HG03521 (cell line): ENCODE results near the gene PF4V1.

Experiments used
- ATAC-seq: cut with Tn5 transposase; IDR thresholded peaks from one replicate; pipeline ENCODE4 v1.9.1; 2021; ENCODE audit warnings: mild to moderate bottlenecking, moderate library complexity; ENCODE audit not compliant: unreplicated experiment

The PF4V1 gene

DNA sequence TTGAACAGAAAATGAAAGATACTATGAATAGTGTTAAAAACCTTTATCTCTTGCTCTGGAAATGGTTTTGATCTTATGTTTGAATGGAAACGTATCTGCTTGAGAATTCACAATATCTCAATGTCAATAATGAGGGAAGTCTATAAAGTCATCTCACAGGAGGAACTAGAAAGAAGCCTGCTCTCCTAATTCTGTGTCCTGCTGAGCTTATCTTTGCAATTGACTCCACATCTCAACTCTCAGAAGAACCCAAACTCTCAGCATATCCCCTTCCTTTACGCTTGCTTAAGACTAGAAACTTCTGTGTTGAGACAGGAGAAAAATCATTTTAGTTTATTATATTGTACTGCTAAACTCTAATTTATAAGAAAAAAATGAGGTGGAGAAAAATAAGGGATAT, 8.3 kb upstream of the PF4V1 start:
- ATAC-seq: no peak

DNA sequence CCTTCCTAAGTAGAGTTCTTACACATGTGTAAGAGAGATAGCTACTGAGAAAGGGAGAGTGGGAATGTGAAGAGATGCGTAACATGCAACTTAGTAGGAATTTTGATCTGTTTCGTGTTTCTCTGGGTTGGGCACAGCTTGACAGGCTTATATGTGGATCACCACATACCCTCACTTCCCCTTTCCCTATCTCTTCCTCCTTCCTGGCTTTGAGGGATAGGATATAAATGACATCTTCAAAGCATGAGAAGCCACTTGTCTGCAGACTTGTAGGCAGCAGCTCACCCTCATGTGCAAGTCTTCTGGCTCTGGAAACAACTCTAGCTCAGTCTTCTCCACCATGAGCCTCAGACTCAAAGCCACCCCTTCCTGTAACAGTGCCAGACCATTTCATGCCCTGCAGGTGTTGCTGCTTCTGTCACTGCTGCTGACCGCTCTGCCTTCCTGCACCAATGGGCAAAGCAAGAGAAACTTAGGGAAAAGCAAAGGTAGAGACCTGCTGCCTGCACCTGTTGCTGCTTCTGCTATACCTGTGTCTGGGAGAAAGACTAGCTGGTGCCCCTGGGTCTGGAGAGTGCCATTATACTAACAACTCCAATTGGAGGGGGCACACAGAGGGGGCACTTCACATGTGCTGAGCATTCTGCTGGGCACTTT, 5.4 kb upstream of the PF4V1 start:
- ATAC-seq: no peak

DNA sequence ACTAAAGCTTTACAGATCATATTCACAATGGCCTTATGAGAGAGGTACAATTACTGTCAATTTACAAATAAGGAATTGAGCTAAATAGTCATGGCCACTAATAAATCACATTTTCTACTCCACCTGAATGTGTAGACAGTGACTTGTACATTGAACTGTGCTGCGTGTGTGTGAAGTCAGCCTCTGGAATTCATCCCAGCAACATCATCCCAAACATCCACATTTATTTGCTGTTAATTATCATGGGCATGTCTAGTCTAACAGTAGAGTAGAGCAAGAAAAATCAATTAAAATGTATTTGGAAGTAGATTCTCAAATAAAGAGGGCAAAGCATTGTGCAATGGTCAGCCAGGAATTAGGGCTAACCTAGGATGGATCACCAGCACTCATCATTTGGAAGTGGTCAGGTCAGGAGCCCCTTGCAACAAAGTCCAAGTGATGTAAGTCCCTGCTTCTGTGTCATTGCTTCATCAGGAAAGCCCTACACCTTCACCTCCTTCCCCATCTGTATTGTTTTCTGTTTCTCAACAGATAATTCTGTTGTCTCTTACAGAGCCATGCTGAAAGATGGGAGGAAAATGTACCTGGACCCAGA, 4.8 kb upstream of the PF4V1 start:
- no peak for ATAC-seq

DNA sequence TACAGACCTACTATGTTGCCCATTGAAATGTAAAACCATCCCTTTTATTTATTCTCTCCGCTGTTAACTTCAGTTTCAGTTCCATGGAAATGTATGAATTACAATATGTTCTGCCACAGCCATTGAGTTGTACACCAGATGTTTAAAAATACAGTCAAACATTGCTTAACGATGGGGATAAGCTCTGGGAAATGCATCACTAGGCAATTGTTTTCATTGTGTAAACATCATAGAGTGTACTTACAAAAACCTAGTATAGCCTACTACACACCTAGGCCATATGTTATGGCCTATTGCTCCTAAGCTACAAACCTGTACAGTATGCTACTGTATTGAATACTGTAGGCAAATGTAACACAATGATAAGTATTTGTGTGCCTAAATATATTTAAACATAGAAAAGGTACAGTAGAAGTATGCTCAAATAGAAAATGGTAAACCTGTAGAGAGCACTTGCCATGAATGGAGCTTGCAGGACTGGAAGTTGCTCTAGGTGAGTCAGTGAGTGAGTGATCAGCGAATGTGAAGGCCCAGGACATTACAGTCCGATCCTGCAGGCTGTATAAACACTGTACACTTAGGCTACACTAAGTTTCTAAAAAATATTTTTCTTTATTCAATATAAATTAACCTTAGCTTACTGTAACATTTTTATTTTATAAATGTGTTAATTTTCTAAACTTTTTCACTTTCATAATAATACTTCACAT, 2.7 kb upstream of the PF4V1 start:
- ATAC-seq: no peak

DNA sequence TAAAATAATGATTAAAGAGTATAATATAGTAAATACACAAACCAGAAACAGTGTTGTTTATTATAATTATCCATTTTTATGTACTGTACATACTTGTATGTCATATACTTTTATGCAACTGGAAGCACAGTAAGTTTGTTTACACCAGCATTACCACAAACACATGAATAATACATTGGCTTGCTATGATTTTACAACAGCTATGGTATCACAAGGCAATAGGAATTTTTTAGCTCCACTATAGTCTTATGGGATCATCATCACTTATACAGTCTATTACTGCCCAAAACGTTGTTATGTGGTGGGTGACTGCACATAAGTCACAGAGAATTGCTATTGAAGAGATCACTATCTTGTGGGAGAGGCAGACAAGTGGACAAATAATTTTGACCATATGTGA, 1.8 kb upstream of the PF4V1 start:
- no peak for ATAC-seq

DNA sequence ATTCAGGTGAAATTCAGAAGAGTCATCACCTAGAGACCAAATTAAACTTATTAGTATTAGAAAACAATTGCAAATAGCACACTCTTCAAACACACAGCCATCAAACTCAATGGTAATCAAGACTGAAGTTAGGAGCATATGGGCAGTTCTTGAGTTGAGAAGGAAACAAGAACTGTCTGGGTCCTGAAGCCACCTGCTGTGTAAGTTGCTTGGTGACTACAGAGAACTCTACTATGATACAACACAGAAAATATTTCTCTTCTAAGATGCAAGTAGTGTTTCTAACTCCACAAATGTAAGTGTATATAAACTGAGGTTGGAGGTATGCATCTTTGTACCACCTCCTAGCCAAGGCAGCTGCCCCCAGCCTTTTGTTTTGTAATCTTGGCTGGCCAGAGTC, 325 bp upstream of the PF4V1 start:
- ATAC-seq: no peak

DNA sequence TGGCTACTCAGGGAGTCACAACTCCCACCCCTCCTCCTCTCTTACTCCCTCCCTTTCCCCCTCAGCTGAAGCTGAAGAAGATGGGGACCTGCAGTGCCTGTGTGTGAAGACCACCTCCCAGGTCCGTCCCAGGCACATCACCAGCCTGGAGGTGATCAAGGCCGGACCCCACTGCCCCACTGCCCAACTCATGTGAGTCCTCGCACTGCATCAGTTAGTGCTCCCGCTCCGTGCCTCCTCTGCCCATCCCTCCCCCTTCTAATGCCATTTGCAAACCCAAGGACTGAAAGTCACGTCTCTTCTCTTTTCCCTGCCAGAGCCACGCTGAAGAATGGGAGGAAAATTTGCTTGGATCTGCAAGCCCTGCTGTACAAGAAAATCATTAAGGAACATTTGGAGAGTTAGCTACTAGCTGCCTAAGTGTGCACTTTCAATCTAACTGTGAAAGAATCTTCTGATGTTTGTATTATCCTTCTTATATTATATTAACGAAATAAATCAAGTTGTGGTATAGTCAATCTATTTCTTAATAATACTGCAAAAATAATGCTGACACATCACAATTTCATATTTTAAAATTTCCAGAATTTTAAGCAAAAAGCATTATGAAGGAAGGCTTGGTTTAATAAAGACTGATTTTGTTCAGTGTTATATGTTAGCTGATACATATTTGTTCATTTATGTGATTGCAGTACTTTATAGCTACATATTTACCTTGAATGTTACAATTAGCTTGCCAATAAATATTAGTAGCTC, 800 bp downstream of the PF4V1 start:
- ATAC-seq: no peak

DNA sequence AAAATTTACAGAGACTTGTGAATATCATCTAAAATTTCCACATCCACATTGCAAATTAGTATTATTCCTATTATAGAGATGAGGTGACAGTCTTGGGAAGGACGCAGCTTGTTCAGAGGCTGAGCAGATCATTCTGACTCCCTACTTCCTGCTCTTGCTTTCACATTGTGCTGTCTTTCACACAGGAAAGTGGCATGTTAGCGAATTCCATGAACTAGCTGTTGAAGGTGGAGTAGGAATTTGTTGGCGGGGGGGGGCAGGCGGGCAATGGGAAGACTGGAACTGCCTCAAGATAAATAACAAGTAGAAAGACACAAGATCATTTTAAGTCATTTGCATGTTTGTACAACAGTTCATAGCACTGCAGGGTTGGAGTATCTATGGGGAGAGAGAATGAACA, 2.3 kb downstream of the PF4V1 start:
- no peak for ATAC-seq

DNA sequence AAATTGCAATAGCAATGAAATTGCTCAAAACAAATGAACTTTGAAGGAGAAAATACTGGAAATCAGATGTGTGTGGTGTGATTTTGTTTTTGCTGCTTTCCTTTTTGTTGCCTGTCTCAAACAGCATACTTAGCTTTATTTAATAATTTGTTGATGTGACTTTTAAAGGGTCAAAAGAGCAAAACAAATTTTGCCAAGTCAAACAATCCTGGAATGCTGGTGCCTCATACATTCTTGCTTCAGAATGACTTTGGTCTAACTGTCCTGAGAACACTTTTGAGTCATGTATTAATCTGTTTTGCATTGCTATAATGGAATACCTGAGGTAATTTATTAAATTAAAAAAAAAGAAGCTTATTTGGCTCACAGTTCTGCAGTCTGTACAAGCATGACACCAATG, 3.4 kb downstream of the PF4V1 start:
- ATAC-seq: no peak

DNA sequence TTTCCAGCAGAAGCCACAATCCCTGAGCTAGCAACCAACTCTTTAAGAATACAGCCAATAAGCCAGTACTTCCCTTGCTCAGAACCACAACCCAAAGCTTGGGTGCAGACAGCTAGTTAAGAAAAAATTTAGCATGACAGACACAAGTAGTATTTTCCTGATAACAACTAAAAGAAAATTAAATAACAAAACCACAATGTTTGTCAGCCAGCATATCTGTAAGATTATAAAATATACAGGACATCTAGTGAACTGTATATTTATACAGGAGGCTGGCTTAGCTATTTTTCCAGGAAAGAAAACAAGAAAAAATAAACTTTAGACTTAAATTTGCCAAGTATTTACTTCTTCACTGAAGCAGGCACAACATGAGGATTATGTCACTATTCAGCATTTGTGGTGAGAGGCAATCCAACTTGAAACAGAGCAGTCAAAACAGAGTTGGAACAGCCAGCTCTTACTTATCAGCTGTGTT, 6.6 kb downstream of the PF4V1 start:
- no peak for ATAC-seq

DNA sequence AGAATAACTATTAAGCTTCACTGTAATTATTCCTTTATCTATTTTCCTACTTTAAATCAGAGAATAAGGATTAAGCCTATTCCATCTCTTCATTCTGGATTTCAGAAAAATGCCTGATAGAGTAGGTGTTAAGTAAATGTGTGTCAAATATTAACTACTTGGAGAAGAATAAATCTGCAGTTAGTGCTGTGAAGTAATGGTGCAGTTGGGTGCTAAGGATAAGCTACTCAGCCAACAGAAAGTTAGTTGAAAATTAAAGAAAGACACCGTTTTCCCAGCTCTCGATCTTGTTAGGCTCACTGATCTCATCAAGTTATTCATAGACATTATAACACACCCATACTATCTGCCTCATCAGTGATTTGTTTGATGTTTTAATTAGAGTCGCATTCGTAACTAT, 7.1 kb downstream of the PF4V1 start:
- ATAC-seq: no peak

DNA sequence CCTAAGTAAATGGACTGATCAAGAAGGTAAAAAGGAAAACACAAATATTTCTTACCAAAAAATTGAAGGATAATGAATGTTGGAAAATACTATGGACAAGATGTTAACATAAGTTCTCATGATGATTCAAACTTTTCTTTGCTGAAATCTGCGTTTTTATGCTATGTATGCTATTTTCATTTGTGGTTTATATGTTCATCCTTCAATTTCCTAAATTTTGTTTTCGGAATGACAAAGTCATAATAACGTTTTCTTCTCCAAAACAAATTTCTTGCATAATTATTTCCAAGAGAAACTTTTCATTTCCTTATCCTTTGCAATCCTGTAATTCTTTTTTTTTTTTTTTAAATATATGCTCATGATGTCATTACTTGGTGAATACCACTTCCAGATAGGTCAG, 7.8 kb downstream of the PF4V1 start:
- ATAC-seq: no peak

DNA sequence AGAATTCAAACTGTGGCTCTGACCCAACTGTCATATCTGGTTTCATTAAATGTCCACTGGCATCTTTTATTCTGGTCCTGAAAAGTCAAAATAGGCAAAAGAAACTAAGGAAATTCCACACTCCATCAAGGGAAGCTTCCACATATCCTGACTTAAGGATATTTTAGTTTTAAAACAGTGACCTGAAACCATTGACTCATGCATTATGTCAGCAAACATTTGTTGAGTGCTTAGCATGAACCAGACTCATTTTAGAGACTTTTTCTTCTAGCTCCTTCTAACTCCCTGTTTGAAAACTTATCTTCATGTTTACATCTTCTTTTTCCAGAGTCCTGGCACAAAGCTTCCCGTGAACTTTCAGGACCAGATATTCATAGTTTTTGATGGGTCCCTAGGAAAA, 9.2 kb downstream of the PF4V1 start:
- no peak for ATAC-seq

DNA sequence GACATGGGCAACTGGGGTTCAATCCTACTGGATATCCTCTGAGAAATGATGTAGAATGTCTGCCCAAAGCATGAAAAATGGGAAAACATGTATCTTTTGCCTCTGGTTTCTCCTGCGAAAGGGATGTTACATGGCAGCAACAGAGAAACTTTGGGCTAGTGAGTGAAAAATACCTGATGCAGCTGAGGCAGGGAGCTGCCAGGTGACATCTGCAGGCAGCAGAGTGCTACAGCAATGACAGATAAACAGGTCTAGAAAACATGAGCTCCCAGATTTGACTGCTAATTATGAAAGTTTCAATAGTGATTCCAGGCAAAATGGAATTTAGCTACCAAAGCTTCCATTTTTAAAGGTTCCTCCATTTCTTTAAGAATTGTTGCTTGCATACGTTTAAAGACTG, 11.3 kb downstream of the PF4V1 start:
- ATAC-seq: no peak

DNA sequence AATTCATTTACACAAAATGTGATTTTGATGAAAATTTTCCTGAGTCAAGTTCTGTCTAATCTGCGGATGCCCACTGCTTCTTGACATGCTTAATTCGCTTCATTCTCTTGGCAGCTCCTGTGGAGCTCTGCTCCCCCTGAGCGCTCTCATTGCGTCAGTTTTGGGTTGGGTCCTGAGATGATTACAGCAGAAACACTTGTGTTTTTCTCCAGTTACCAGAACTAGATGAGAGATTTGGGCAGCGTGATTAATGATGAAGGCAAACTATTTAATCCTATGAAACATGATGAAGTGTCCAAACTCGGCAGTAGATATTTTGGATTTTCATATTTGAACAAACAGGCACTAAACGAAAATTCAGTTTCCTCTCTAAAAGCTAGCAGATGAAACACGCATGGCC, 11.9 kb downstream of the PF4V1 start:
- ATAC-seq: no peak

DNA sequence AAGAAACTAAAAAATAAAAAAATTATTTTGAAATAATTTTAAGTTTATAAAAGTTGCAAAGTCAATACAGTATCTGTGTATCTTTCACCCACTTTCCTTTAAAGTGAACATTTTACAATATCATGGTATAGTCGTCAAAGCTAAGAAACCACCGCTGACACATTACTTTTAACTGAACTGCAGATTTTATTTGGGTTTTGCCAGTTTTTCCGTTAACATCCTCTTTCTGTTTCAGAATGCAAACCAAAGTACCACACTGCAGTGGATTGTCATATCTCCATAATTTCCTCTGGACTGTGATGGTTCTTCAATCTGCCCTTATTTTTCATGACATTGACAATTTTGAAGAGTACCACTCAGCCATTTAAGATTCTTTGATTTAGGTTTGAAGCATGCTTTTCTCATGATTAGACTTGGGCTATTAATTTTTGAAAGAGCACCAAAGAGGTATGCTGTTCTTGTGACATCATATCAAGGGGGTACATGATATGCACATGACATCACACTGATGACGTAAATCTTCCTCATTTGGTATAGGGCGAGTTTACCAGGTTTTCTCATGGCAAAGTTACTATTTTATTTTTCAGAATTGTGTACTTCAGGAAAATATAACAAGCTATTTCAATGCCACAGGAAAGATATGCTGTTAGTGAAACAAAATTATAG, 12.5 kb downstream of the PF4V1 start:
- no peak for ATAC-seq

DNA sequence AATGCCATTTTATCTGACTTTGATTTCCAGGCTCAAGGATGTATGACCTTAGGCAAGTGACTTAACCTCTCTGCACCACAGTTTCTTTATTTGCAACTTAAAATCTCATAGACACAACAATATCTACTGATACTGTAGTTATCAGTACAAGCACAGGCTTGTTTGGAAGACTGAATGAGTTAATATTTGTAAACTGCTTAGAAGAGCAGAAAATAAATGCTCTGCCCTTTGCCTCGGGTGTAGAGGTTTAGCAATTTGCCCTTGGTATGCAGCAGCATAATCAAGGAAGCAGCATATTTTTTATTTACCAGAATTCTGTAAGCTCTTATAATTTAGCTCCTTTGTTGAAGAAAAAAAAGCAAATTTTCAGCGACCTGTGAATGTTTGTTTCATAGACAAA, 13.2 kb downstream of the PF4V1 start:
- ATAC-seq: no peak

DNA sequence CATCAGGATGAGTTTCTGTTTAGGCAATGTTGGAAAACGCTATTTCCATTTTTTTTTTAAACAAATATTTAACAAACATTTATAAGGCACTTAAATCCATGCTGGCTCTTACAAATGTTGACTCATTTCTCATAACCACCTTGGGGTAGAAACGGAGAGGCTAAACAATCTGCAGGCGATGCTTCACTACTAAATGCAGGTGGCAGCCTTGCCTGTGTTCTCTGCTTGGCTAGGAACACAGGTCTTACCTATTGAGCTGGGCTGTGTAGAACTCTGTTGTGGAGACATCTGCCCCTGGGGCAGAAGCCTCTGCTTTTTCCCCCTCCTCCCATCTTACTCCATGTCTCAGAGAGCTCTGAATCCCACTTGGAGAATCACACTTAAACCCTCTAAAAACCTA, 14.7 kb downstream of the PF4V1 start:
- no peak for ATAC-seq

DNA sequence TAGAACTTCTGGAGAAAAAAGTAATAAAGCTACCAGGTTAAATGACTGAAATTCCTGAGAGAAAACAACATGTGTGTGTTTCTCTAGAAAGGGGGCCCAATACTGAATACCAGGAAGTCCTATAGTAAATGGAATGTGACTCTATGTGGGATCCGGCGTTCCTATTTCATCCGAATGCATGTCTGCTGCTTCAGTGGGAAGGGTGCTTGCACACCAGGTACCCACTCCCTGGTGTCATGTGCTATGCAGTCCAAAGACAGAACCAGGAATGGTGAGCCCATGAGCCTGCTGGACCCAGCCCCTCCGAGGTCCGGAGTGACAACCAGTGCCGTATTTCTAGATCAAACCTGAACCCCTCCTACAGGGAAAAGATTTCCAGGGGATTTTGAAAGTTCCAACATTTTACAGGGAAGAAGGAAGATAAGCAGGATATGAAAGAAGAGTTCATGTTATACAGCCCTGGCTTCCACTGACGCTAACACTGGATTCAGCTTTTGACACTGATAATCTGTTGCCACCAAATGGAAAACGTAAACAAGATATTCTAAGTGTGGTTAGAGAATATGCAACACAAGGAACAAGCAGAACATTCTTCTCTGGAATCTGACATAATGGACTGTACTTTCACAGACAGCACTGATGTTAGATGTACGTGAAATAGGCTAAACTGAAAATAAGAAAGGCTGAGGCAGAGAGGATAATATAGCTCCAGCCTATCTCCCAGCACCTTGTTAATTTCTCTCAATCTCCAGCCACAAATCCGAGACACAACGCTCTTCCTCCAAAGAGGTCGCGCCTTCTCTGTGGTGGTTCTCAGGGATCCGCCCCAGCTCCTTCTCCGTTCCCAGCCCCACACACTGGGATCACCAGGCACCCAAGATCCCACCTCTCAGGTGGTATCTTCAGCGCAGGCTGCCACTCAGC, 15.4 kb downstream of the PF4V1 start:
- ATAC-seq: no peak
